Adrenal gland (tissue), 5 donors: ENCODE data around the gene EIF1AD.

Experiments
- CTCF ChIP-seq, 6 experiments: fragments of 450-650 bp in 4 of 6; fragments of 200-600 bp in 2 of 6; sonication (generic) in 1 of 6; IDR thresholded peaks; 1 replicate in 5 of 6; 2 replicates in 1 of 6; pipeline versions ENCODE4 v1.5.1 to v1.8.0; 2016 to 2021; ENCODE audit warnings: antibody characterized with exemption in 6 of 6, mild to moderate bottlenecking in 2 of 6, moderate library complexity in 1 of 6
- POLR2A ChIP-seq, 2 donors: fragments of 450-650 bp; IDR thresholded peaks; one replicate each; pipeline ENCODE4 v1.6.1; 2017; ENCODE audit warnings: antibody characterized with exemption in 2 of 2, mild to moderate bottlenecking in 2 of 2, moderate library complexity in 1 of 2
- donor health status: DM: no; HTN: no; CAD: no.

- TF ChIP-seq POLR2A (IDR thresholded peaks at IDR 0.05) (no peak), CTCF (IDR thresholded peaks at IDR 0.05) (no peak)
Observed at GRCh38 chr11:65967329-65967934, 34.5 kb downstream of the EIF1AD start.
